ENCODE measurements around the gene LMOD2.

The LMOD2 gene

DNA sequence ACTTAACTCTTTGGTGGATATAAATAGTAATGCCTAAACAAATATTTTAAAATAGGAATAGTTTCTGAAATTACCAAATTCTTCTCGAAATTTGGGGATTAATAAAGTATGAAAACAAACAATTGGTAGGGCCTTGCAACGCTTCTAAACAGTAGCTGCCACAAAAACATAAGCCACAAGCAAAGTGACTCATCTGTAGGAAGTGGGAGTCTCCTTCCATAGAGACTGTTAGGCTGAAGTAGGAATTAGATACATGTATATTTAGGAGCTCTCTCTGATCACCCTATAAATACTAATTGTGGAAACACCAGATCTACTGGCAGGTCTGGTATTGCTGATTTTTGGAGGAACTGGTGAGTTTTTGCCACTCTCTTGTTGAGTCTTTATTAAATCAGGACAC lies 5.7 kb upstream of the LMOD2 start:
- H3K4me3 ChIP-seq (ENCODE audit: low read depth, low read length), result no peak overlapping the region
- POLR2A ChIA-PET, result no interaction called here
- CTCF ChIA-PET, result interaction anchor here (1.1 kb wide), 1 partner anchor 222 kb away, joined by 3 read pairs; no protein-coding TSS in a partner anchor
- H3K4me1 ChIP-seq (ENCODE audit: control insufficient read depth, insufficient read depth, low read length), result no peaks in the 10 kb centered on the region
- H3K27ac ChIP-seq (ENCODE audit: extremely low read depth, low read depth, low read length), result no peak overlapping the region
- H3K36me3 ChIP-seq (ENCODE audit: control insufficient read depth in 2 of 2, insufficient read depth in 1 of 2, low read length in 2 of 2), result no peaks in the 10 kb centered on the region
- TF ChIP-seq ZBTB17 (tag by site-specific recombination; IDR thresholded peaks at IDR 0.05), result no peak
- no peak for TF ChIP-seq ZNF146 (tag by site-specific recombination; IDR thresholded peaks at IDR 0.05)
- TF ChIP-seq ZNF792 (tag by site-specific recombination; IDR thresholded peaks at IDR 0.05), result no peak
- no peak for TF ChIP-seq ZNF548 (tag by site-specific recombination; IDR thresholded peaks at IDR 0.05)
- TF ChIP-seq, protein P1, sequence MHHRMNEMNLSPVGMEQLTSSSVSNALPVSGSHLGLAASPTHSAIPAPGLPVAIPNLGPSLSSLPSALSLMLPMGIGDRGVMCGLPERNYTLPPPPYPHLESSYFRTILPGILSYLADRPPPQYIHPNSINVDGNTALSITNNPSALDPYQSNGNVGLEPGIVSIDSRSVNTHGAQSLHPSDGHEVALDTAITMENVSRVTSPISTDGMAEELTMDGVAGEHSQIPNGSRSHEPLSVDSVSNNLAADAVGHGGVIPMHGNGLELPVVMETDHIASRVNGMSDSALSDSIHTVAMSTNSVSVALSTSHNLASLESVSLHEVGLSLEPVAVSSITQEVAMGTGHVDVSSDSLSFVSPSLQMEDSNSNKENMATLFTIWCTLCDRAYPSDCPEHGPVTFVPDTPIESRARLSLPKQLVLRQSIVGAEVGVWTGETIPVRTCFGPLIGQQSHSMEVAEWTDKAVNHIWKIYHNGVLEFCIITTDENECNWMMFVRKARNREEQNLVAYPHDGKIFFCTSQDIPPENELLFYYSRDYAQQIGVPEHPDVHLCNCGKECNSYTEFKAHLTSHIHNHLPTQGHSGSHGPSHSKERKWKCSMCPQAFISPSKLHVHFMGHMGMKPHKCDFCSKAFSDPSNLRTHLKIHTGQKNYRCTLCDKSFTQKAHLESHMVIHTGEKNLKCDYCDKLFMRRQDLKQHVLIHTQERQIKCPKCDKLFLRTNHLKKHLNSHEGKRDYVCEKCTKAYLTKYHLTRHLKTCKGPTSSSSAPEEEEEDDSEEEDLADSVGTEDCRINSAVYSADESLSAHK (tag by site-specific recombination; IDR thresholded peaks at IDR 0.05), result no peak
- no peak for TF ChIP-seq TRIM28 (IDR thresholded peaks at IDR 0.05; ENCODE audit: borderline replicate concordance, low read length)
- TF ChIP-seq ZSCAN16 (tag by site-specific recombination; IDR thresholded peaks at IDR 0.05), result no peak
- no peak for TF ChIP-seq ZNF121 (tag by site-specific recombination; IDR thresholded peaks at IDR 0.05)
- TF ChIP-seq, protein P2, sequence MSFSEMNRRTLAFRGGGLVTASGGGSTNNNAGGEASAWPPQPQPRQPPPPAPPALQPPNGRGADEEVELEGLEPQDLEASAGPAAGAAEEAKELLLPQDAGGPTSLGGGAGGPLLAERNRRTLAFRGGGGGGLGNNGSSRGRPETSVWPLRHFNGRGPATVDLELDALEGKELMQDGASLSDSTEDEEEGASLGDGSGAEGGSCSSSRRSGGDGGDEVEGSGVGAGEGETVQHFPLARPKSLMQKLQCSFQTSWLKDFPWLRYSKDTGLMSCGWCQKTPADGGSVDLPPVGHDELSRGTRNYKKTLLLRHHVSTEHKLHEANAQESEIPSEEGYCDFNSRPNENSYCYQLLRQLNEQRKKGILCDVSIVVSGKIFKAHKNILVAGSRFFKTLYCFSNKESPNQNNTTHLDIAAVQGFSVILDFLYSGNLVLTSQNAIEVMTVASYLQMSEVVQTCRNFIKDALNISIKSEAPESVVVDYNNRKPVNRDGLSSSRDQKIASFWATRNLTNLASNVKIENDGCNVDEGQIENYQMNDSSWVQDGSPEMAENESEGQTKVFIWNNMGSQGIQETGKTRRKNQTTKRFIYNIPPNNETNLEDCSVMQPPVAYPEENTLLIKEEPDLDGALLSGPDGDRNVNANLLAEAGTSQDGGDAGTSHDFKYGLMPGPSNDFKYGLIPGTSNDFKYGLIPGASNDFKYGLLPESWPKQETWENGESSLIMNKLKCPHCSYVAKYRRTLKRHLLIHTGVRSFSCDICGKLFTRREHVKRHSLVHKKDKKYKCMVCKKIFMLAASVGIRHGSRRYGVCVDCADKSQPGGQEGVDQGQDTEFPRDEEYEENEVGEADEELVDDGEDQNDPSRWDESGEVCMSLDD (tag by site-specific recombination; IDR thresholded peaks at IDR 0.05), result no peak
- no peak for TF ChIP-seq ZNF391 (tag by site-specific recombination; IDR thresholded peaks at IDR 0.05; ENCODE audit: borderline replicate concordance, low read depth)
- TF ChIP-seq HOXC10 (CRISPR knock-in tag; IDR thresholded peaks at IDR 0.05), result no peak
- TF ChIP-seq ZNF843 (tag by site-specific recombination; IDR thresholded peaks at IDR 0.05), result no peak
- TF ChIP-seq EGR2 (tag by site-specific recombination; IDR thresholded peaks at IDR 0.05; ENCODE audit: low read depth), result no peak
- TF ChIP-seq ZNF664 (tag by site-specific recombination; IDR thresholded peaks at IDR 0.05), result no peak
- TF ChIP-seq BCL11A (tag by site-specific recombination; IDR thresholded peaks at IDR 0.05; ENCODE audit: low read depth), result no peak
- H3K9me3 ChIP-seq (ENCODE audit: control insufficient read depth, insufficient read depth, low read depth, low read length), result no peaks in the 10 kb centered on the region

DNA sequence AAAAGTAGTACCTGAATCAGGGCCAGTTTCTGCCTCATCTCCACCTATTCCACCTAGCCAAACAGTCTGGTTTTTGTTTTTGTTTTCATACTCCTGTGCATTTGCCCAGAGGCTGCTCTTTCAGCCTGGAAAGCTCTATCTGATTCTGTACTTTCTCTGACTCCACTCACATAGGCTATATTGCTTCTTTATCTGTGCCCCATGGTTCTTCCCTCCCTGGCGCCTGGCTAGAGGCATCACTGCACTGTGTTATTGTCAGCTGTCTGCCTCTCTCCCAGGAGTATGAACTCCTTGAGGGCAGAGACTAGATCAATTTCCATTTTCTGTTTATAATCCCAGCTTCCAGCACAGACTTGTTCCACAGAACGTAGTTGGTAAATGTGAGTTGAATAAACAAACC lies 5.1 kb upstream of the LMOD2 start:
- no peak for TF ChIP-seq SCRT1 (tag by site-specific recombination; IDR thresholded peaks at IDR 0.05; ENCODE audit: borderline replicate concordance)
- no peaks in the 10 kb centered on the region for H3K36me3 ChIP-seq (ENCODE audit: control insufficient read depth in 2 of 2, insufficient read depth in 1 of 2, low read length in 2 of 2)
- H3K27ac ChIP-seq (ENCODE audit: extremely low read depth, low read depth, low read length), result no peak overlapping the region
- no peaks in the 10 kb centered on the region for H3K9me3 ChIP-seq (ENCODE audit: control insufficient read depth, insufficient read depth, low read depth, low read length)
- ChIA-PET CTCF (interaction anchor here (1.1 kb wide), 1 partner anchor 222 kb away, joined by 3 read pairs; no protein-coding TSS in a partner anchor), POLR2A (no interaction called here)
- H3K4me1 ChIP-seq (ENCODE audit: control insufficient read depth, insufficient read depth, low read length), result no peaks in the 10 kb centered on the region
- no peak overlapping the region for H3K4me3 ChIP-seq (ENCODE audit: low read depth, low read length)

DNA sequence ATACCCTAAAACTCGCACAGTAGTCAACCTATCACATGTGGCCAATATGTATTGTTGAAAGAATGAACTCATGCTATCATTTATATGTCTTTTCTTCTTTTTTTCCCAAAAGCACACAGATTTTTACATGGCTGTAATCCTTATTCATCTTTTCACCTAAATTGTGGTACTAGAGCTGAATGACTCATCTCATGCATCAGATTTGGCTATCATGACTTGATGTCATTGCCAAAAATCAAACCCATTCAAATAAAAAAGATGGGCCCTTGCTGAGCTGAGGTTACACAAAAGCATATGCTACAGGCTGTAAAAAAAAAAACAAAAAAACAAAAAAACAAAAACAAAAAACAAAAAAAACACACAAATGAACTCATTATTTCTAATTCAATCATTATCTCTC lies 3.3 kb upstream of the LMOD2 start:
- H3K9me3 ChIP-seq (ENCODE audit: control insufficient read depth, insufficient read depth, low read depth, low read length), result no peaks in the 10 kb centered on the region
- no peak overlapping the region for H3K27ac ChIP-seq (ENCODE audit: extremely low read depth, low read depth, low read length)
- POLR2A ChIA-PET, result no interaction called here
- CTCF ChIA-PET, result interaction anchor here (0.6 kb wide), 1 partner anchor 9 kb away, joined by 3 read pairs; no protein-coding TSS in a partner anchor
- no peaks in the 10 kb centered on the region for H3K36me3 ChIP-seq (ENCODE audit: control insufficient read depth in 2 of 2, insufficient read depth in 1 of 2, low read length in 2 of 2)
- no peaks in the 10 kb centered on the region for H3K4me1 ChIP-seq (ENCODE audit: control insufficient read depth, insufficient read depth, low read length)
- no peak overlapping the region for H3K4me3 ChIP-seq (ENCODE audit: low read depth, low read length)
- TF ChIP-seq, protein P3, sequence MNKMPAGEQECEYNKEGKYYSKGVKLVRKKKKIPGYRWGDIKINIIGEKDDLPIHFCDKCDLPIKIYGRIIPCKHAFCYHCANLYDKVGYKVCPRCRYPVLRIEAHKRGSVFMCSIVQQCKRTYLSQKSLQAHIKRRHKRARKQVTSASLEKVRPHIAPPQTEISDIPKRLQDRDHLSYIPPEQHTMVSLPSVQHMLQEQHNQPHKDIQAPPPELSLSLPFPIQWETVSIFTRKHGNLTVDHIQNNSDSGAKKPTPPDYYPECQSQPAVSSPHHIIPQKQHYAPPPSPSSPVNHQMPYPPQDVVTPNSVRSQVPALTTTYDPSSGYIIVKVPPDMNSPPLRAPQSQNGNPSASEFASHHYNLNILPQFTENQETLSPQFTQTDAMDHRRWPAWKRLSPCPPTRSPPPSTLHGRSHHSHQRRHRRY (tag by site-specific recombination; IDR thresholded peaks at IDR 0.05), result no peak
- TF ChIP-seq, protein P4, sequence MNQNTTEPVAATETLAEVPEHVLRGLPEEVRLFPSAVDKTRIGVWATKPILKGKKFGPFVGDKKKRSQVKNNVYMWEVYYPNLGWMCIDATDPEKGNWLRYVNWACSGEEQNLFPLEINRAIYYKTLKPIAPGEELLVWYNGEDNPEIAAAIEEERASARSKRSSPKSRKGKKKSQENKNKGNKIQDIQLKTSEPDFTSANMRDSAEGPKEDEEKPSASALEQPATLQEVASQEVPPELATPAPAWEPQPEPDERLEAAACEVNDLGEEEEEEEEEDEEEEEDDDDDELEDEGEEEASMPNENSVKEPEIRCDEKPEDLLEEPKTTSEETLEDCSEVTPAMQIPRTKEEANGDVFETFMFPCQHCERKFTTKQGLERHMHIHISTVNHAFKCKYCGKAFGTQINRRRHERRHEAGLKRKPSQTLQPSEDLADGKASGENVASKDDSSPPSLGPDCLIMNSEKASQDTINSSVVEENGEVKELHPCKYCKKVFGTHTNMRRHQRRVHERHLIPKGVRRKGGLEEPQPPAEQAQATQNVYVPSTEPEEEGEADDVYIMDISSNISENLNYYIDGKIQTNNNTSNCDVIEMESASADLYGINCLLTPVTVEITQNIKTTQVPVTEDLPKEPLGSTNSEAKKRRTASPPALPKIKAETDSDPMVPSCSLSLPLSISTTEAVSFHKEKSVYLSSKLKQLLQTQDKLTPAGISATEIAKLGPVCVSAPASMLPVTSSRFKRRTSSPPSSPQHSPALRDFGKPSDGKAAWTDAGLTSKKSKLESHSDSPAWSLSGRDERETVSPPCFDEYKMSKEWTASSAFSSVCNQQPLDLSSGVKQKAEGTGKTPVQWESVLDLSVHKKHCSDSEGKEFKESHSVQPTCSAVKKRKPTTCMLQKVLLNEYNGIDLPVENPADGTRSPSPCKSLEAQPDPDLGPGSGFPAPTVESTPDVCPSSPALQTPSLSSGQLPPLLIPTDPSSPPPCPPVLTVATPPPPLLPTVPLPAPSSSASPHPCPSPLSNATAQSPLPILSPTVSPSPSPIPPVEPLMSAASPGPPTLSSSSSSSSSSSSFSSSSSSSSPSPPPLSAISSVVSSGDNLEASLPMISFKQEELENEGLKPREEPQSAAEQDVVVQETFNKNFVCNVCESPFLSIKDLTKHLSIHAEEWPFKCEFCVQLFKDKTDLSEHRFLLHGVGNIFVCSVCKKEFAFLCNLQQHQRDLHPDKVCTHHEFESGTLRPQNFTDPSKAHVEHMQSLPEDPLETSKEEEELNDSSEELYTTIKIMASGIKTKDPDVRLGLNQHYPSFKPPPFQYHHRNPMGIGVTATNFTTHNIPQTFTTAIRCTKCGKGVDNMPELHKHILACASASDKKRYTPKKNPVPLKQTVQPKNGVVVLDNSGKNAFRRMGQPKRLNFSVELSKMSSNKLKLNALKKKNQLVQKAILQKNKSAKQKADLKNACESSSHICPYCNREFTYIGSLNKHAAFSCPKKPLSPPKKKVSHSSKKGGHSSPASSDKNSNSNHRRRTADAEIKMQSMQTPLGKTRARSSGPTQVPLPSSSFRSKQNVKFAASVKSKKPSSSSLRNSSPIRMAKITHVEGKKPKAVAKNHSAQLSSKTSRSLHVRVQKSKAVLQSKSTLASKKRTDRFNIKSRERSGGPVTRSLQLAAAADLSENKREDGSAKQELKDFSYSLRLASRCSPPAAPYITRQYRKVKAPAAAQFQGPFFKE (tag by site-specific recombination; IDR thresholded peaks at IDR 0.05; ENCODE audit: borderline replicate concordance), result no peak
- no peak for TF ChIP-seq SETDB1 (IDR thresholded peaks at IDR 0.05; ENCODE audit: insufficient read length, low read length)

Data from HEK293 (cell line).